Uterus (tissue), 2 donors: ENCODE measurements around the gene MSRB3.

ENCODE experiments used
- CTCF ChIP-seq, 4 experiments: fragments of 200-600 bp in 2 of 4; fragments of 450-650 bp in 2 of 4; sonication (generic) in 2 of 4; IDR thresholded peaks; one replicate each; pipeline ENCODE4 v1.5.1; 2016 to 2019; ENCODE audit warnings: antibody characterized with exemption in 4 of 4, mild to moderate bottlenecking in 2 of 4, moderate library complexity in 1 of 4
- POLR2A ChIP-seq, 2 donors: fragments of 450-650 bp; IDR thresholded peaks; one replicate each; pipeline ENCODE4 v1.6.1; 2016; ENCODE audit warnings: antibody characterized with exemption in 2 of 2, mild to moderate bottlenecking in 1 of 2, moderate library complexity in 1 of 2

DNA sequence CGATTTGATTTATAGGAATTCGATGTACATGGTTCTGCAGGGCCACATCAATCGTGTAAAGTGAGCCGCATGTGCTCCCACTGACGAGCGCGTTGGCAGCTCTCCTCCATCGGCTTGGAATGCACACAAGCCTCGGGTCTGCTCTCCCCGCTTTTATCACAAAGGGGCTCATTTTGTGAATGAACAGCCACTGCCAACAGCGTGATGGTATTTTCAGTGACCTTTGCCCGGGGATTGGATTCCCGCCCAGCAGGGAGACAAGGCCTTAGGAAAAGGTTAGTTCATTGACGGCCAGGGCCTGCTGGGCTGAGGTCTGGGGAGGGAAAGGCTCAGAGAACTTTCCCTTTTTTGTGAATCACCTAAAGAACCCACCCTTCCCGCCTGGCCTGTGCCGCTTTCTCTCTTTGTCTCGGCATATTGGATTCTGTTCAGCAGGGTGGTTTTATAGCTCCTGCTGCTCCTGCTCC is 232.1 kb downstream of the MSRB3 start:
- no peak for TF ChIP-seq CTCF (IDR thresholded peaks at IDR 0.05)
- TF ChIP-seq POLR2A (IDR thresholded peaks at IDR 0.05), result no peak
